Sigmoid colon (tissue), 4 donors: ENCODE data around the gene KRTAP22-1.

ENCODE experiments used
- CTCF ChIP-seq, 4 experiments: fragments of 450-650 bp in 3 of 4; fragments of 200-600 bp in 1 of 4; IDR thresholded peaks; one replicate each; pipeline ENCODE4 v1.5.1; 2016 to 2019; ENCODE audit warnings: antibody characterized with exemption in 4 of 4, mild to moderate bottlenecking in 3 of 4, moderate library complexity in 2 of 4
- POLR2AphosphoS5 ChIP-seq, 4 donors: sonication (generic); formaldehyde crosslinking; IDR thresholded peaks; one replicate each; pipeline ENCODE4 v1.6.1; 2017; ENCODE audit warnings: antibody characterized with exemption in 4 of 4

- TF ChIP-seq CTCF (IDR thresholded peaks at IDR 0.05) (no peak), POLR2AphosphoS5 (IDR thresholded peaks at IDR 0.05) (no peak)
These were observed 19.2 kb downstream of the KRTAP22-1 start for GRCh38 chr21:30620080-30620479.
